H9 (cell line): ENCODE results near the gene HPGDS. TPM values are rescaled to one million over a fixed set of nuclear protein-coding genes. Genes with fewer than 3 reads are reported as not detected.

ENCODE experiments used
- DNase-seq: peaks from one replicate; pipeline ENCODE4 v3.0.0-alpha.2; 2017
- H2AFZ ChIP-seq: one replicate; pipeline ENCODE4 v1.6.1; 2013; ENCODE audit warnings: mild to moderate bottlenecking, low read length, control low read depth, moderate library complexity
- H2AK5ac ChIP-seq: 2 replicates; pipeline ENCODE4 v1.6.1; 2013; ENCODE audit warnings: low read length, control low read depth, mixed read lengths; ENCODE audit not compliant: insufficient read length
- H2BK120ac ChIP-seq: one replicate; pipeline ENCODE4 v1.6.1; 2013; ENCODE audit warnings: low read depth, mild to moderate bottlenecking, low read length, control low read depth, inconsistent platforms; ENCODE audit not compliant: poor library complexity, severe bottlenecking
- H2BK12ac ChIP-seq: 2 replicates; pipeline ENCODE4 v1.6.1; 2013; ENCODE audit warnings: low read length, control low read depth, mixed read lengths, low read depth; ENCODE audit not compliant: insufficient read length
- H2BK15ac ChIP-seq: 2 replicates; pipeline ENCODE4 v1.6.1; 2013; ENCODE audit warnings: low read depth, low read length, control low read depth
- H2BK20ac ChIP-seq: one replicate; pipeline ENCODE4 v1.6.1; 2013; ENCODE audit warnings: low read depth, mild to moderate bottlenecking, low read length, control low read depth, inconsistent platforms; ENCODE audit not compliant: poor library complexity, severe bottlenecking
- H2BK5ac ChIP-seq: 2 replicates; pipeline ENCODE4 v1.6.1; 2013; ENCODE audit warnings: low read length, control low read depth, mixed read lengths; ENCODE audit not compliant: insufficient read length
- H3K14ac ChIP-seq: 2 replicates; pipeline ENCODE4 v1.6.1; 2013; ENCODE audit warnings: low read length, control low read depth; ENCODE audit not compliant: insufficient read depth
- H3K18ac ChIP-seq: 2 replicates; pipeline ENCODE4 v1.6.1; 2013; ENCODE audit warnings: low read depth, mild to moderate bottlenecking, mixed read lengths, low read length, control low read depth; ENCODE audit not compliant: insufficient read length
- H3K23ac ChIP-seq: 2 replicates; pipeline ENCODE4 v1.6.1; 2013; ENCODE audit warnings: low read length, control low read depth, mixed read lengths, low read depth; ENCODE audit not compliant: insufficient read length
- H3K23me2 ChIP-seq: 2 replicates; pipeline ENCODE4 v1.6.1; 2013; ENCODE audit warnings: low read depth, mild to moderate bottlenecking, mixed read lengths, low read length, control low read depth; ENCODE audit not compliant: insufficient read length, poor library complexity, severe bottlenecking
- H3K27ac ChIP-seq: 2 replicates; pipeline ENCODE4 v1.5.1; 2013; ENCODE audit warnings: low read length, control low read depth, mixed read lengths, low read depth; ENCODE audit not compliant: insufficient read length
- H3K27me3 ChIP-seq: 2 replicates; pipeline ENCODE4 v1.6.1; 2013; ENCODE audit warnings: low read length, control low read depth, inconsistent platforms; ENCODE audit not compliant: insufficient read depth
- H3K4ac ChIP-seq: 2 replicates; pipeline ENCODE4 v1.6.1; 2013; ENCODE audit warnings: low read depth, mild to moderate bottlenecking, control low read depth, inconsistent platforms, low read length, moderate library complexity
- H3K4me1 ChIP-seq: 2 replicates; pipeline ENCODE4 v1.6.1; 2013; ENCODE audit warnings: low read length, control low read depth, inconsistent platforms; ENCODE audit not compliant: insufficient read depth
- H3K4me2 ChIP-seq: 2 replicates; pipeline ENCODE4 v1.6.1; 2013; ENCODE audit warnings: low read length, control low read depth, mixed read lengths; ENCODE audit not compliant: insufficient read length, insufficient read depth
- H3K56ac ChIP-seq: 2 replicates; pipeline ENCODE4 v1.6.1; 2013; ENCODE audit warnings: low read depth, mild to moderate bottlenecking, mixed read lengths, low read length, control low read depth; ENCODE audit not compliant: insufficient read length
- H3K79me1 ChIP-seq: 2 replicates; pipeline ENCODE4 v1.6.1; 2013; ENCODE audit warnings: low read depth, mild to moderate bottlenecking, moderate library complexity, low read length, control low read depth, inconsistent platforms; ENCODE audit not compliant: insufficient read depth, poor library complexity, severe bottlenecking
- H3K79me2 ChIP-seq: 2 replicates; pipeline ENCODE4 v1.6.1; 2013; ENCODE audit warnings: low read length, control low read depth, inconsistent platforms; ENCODE audit not compliant: insufficient read depth
- H3K9ac ChIP-seq: 2 replicates; pipeline ENCODE4 v1.6.1; 2013; ENCODE audit warnings: low read length, control low read depth, mixed read lengths; ENCODE audit not compliant: insufficient read length; ENCODE audit errors: extremely low read depth
- H3K9me3 ChIP-seq: one replicate; pipeline ENCODE4 v1.6.1; 2013; ENCODE audit warnings: low read depth, low read length, inconsistent platforms; ENCODE audit not compliant: control insufficient read depth
- H3T11ph ChIP-seq: one replicate; pipeline ENCODE4 v1.6.1; 2013; ENCODE audit warnings: mild to moderate bottlenecking, low read length, control low read depth, inconsistent platforms
- H4K20me1 ChIP-seq: one replicate; pipeline ENCODE4 v1.6.1; 2013; ENCODE audit not compliant: control insufficient read depth, insufficient read length, insufficient read depth
- H4K5ac ChIP-seq: 2 replicates; pipeline ENCODE4 v1.6.1; 2013; ENCODE audit warnings: low read depth, mild to moderate bottlenecking, mixed read lengths, low read length, control low read depth; ENCODE audit not compliant: insufficient read length
- H4K8ac ChIP-seq: replicated peaks from 2 replicates; pipeline ENCODE4 v1.6.1; 2013; ENCODE audit warnings: low read length, control low read depth, mixed read lengths, low read depth; ENCODE audit not compliant: insufficient read length
- H4K91ac ChIP-seq: 2 replicates; pipeline ENCODE4 v1.6.1; 2013; ENCODE audit warnings: low read depth, mild to moderate bottlenecking, moderate library complexity, mixed read lengths, low read length, control low read depth; ENCODE audit not compliant: insufficient read length
- H3K27ac Mint-ChIP-seq, 3 experiments: 2 replicates in 2 of 3; 3 replicates in 1 of 3; pipeline ENCODE4 v1.8.0; 2020 to 2021; ENCODE audit warnings: mixed read lengths in 3 of 3, mild to moderate bottlenecking in 1 of 3, moderate library complexity in 1 of 3
- H3K27me3 Mint-ChIP-seq: 2 replicates; pipeline ENCODE4 v1.8.0; 2021; ENCODE audit warnings: low read depth, mild to moderate bottlenecking, moderate library complexity, mixed read lengths
- H3K36me3 Mint-ChIP-seq, 3 experiments: 2 replicates in 2 of 3; 3 replicates in 1 of 3; pipeline ENCODE4 v1.8.0; 2020 to 2021; ENCODE audit warnings: low read depth in 3 of 3, mixed read lengths in 3 of 3; ENCODE audit not compliant: insufficient read depth in 1 of 3
- H3K4me1 Mint-ChIP-seq, 2 experiments: 2 replicates each; pipeline ENCODE4 v1.8.0; 2020; ENCODE audit warnings: mixed read lengths in 2 of 2
- H3K4me3 Mint-ChIP-seq, 2 experiments: 2 replicates in 1 of 2; 3 replicates in 1 of 2; pipeline ENCODE4 v1.8.0; 2020 to 2021; ENCODE audit warnings: mild to moderate bottlenecking in 2 of 2, mixed read lengths in 2 of 2, moderate library complexity in 1 of 2
- H3K9me3 Mint-ChIP-seq, 2 experiments: 2 replicates in 1 of 2; 3 replicates in 1 of 2; pipeline ENCODE4 v1.8.0; 2020; ENCODE audit warnings: mild to moderate bottlenecking in 2 of 2, mixed read lengths in 2 of 2, moderate library complexity in 1 of 2
- CTCF ChIP-seq: fragments of 200-600 bp; sonication (generic); conservative IDR thresholded peaks from 3 replicates; pipeline ENCODE4 v1.8.0; 2021; ENCODE audit warnings: antibody characterized with exemption, mild to moderate bottlenecking
- WGBS: extraction: QIAGEN DNeasy Blood & Tissue Kit; methylation state at CpG from one replicate; pipeline ENCODE4 v1.1.7; 2013; ENCODE audit warnings: missing lambda C conversion rate, low lambda C conversion rate, mixed read lengths; ENCODE audit not compliant: insufficient read length; ENCODE audit errors: extremely low coverage; 5-methylcytosine and 5-hydroxymethylcytosine counted together
- total RNA-seq: library from RNA; stranded (reverse); gene quantifications from 2 replicates; pipeline ENCODE4 v1.2.1, GENCODE V29; 2021

The HPGDS gene
- total RNA-seq, 1 experiment from 2014 or later, result not detected

GRCh38 chr4:94372228-94372978 lies 29.8 kb upstream of the HPGDS start:
- no peaks in the 10 kb centered on the region; a peak in 1 of 5 replicates for H3K9me3 Mint-ChIP-seq
- H2BK12ac ChIP-seq, result no peak overlapping the region
- no peak overlapping the region for H2AK5ac ChIP-seq
- no peak overlapping the region for H2BK15ac ChIP-seq
- no peak overlapping the region for H3K4me2 ChIP-seq
- no peak for TF ChIP-seq CTCF
- H3K27me3 Mint-ChIP-seq, result no peaks in the 10 kb centered on the region
- no peak overlapping the region for H3K56ac ChIP-seq
- no peak overlapping the region for H3K9ac ChIP-seq
- H4K20me1 ChIP-seq, result no peaks in the 10 kb centered on the region
- peaks cover 0 to 2% of the 10 kb centered on the region in 2 experiments; a peak in 1 of 4 replicates for H3K4me1 Mint-ChIP-seq
- no peak overlapping the region for H3K14ac ChIP-seq
- H3K36me3 Mint-ChIP-seq, result no peaks in the 10 kb centered on the region
- H4K91ac ChIP-seq, result no peak overlapping the region
- no peaks in the 10 kb centered on the region for H3K4me1 ChIP-seq
- no peaks in the 10 kb centered on the region for H3K27me3 ChIP-seq
- H3K79me2 ChIP-seq, result no peaks in the 10 kb centered on the region
- no peak overlapping the region for H3K4me3 Mint-ChIP-seq
- H2BK5ac ChIP-seq, result no peak overlapping the region
- WGBS, result no CpG with 5 or more reads among the region's 4 CpGs
- no peak overlapping the region for H4K8ac ChIP-seq
- no peaks in the 10 kb centered on the region for H3K23me2 ChIP-seq
- H3T11ph ChIP-seq, result no peak overlapping the region
- no peaks in the 10 kb centered on the region for H3K9me3 ChIP-seq
- H3K23ac ChIP-seq, result no peak overlapping the region
- no peaks in the 10 kb centered on the region for H3K79me1 ChIP-seq
- no peak overlapping the region for H2AFZ ChIP-seq
- no peak for DNase-seq
- no peak overlapping the region for H2BK20ac ChIP-seq
- no peak overlapping the region for H4K5ac ChIP-seq
- no peak overlapping the region for H3K27ac Mint-ChIP-seq
- H3K27ac ChIP-seq, result no peak overlapping the region
- H2BK120ac ChIP-seq, result no peak overlapping the region
- no peak overlapping the region for H3K18ac ChIP-seq
- no peak overlapping the region for H3K4ac ChIP-seq
